ENCODE data around the gene LMNB1.
"Not testable (repeated sequence)": the region's sequence is repeated elsewhere in the genome, so short reads cannot be mapped to it uniquely, and the experiment has no call there.

LMNB1 gene

GRCh38 chr5:126753227-126753626 lies 23.7 kb upstream of the LMNB1 start:
- Histone ChIP-seq H3K4me1 (ENCODE audit: control insufficient read depth, insufficient read depth, low read length) (peaks cover 2% of the 10 kb centered on the region; the same call in 1 of the 2 replicates), H3K27me3 (ENCODE audit: control insufficient read depth, insufficient read depth, low read length) (no peaks in the 10 kb centered on the region), H3K9ac (ENCODE audit: low read depth, low read length) (no peak overlapping the region), H3K36me3 (ENCODE audit: control insufficient read depth, insufficient read depth, low read length) (no peaks in the 10 kb centered on the region), H3K27ac (ENCODE audit: low read depth, low read length) (no peak overlapping the region), H3K4me3 (ENCODE audit: low read depth, low read length) (no peak overlapping the region), H3K9me3 (ENCODE audit: control insufficient read depth, insufficient read depth, low read length) (no peaks in the 10 kb centered on the region)

DNA sequence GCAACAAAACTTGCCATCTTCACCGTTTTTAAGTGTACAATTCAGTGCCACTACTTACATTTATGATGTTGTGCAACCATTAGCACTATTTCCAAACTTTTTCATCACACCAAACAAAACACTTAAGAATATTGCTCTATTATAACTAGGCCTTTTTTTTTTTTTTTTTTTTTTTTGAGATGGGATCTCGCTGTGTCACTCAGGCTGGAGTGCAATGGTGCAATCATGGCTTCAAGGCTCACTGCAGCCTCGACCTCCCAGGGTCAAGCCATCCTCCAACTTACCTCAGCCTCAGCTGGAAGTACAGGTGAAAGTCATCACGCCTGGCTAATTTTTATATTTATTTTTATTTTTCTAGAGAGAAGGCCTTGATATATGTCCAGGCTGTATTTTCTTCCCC lies 22.3 kb upstream of the LMNB1 start:
- no peak overlapping the region for H3K9ac ChIP-seq (ENCODE audit: low read depth, low read length)
- no peak overlapping the region for H3K4me3 ChIP-seq (ENCODE audit: low read depth, low read length)
- H3K36me3 ChIP-seq (ENCODE audit: control insufficient read depth, insufficient read depth, low read length) = no peaks in the 10 kb centered on the region
- H3K27me3 ChIP-seq (ENCODE audit: control insufficient read depth, insufficient read depth, low read length) = no peaks in the 10 kb centered on the region
- no peaks in the 10 kb centered on the region for H3K9me3 ChIP-seq (ENCODE audit: control insufficient read depth, insufficient read depth, low read length)
- no peaks in the 10 kb centered on the region for H3K4me1 ChIP-seq (ENCODE audit: control insufficient read depth, insufficient read depth, low read length)
- H3K27ac ChIP-seq (ENCODE audit: low read depth, low read length) = no peak overlapping the region

DNA sequence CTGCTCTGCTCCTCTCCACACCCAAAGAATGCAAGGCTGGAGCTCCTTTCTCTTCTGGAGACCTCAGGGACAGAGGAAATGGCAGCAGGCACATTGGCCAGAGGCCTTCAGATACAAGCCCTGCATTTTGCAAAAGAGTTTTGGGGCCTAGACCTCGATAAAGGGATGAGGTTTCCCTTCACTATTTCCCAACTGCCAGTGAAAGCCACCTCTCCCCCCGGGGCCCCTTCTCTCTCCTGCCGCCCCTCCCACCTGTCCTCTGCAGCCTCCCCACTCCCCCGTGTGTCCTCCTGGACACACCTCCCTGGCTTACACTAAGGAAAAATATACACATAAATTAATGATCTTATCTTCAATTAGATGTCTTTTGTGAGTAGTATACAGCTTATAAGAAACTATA lies 21.3 kb upstream of the LMNB1 start:
- no peak overlapping the region for H3K9ac ChIP-seq (ENCODE audit: low read depth, low read length)
- H3K9me3 ChIP-seq (ENCODE audit: control insufficient read depth, insufficient read depth, low read length) = no peaks in the 10 kb centered on the region
- no peaks in the 10 kb centered on the region for H3K4me1 ChIP-seq (ENCODE audit: control insufficient read depth, insufficient read depth, low read length)
- H3K27me3 ChIP-seq (ENCODE audit: control insufficient read depth, insufficient read depth, low read length) = no peaks in the 10 kb centered on the region
- no peaks in the 10 kb centered on the region for H3K36me3 ChIP-seq (ENCODE audit: control insufficient read depth, insufficient read depth, low read length)
- H3K27ac ChIP-seq (ENCODE audit: low read depth, low read length) = no peak overlapping the region
- no peak overlapping the region for H3K4me3 ChIP-seq (ENCODE audit: low read depth, low read length)

DNA sequence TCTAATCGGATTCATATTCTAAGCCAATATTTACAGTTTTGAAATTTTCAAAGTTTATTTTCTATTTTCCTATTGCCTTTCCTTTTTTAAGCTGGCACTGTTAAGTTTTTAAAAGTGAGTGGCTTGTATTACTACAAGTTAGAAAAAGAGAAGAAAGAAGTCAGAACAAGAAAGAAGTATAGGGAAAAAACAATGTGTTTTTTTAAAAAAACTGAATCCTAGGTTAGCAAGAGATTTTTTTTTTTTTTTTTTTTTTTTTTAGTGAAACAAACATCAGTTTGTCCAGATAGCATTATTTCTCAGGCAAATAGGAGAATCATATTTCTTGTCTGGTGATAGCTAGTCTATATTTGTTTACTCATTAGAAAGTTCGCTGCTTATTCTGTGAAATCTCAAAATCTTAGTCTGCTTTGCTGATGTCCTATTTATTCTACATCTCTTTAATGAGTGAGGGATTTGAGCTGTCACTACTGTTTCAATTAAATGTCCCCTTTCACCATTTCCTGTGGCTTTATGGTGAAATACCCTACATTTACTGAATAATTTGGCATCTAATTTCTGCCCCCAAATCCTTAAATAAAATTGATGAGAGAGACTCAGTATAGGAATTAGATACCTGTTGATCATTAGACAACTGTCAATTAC lies 19.1 kb upstream of the LMNB1 start:
- H3K9me3 ChIP-seq (ENCODE audit: control insufficient read depth, insufficient read depth, low read length) = no peaks in the 10 kb centered on the region
- no peak overlapping the region for H3K4me3 ChIP-seq (ENCODE audit: low read depth, low read length)
- H3K36me3 ChIP-seq (ENCODE audit: control insufficient read depth, insufficient read depth, low read length) = no peaks in the 10 kb centered on the region
- no peak overlapping the region for H3K27ac ChIP-seq (ENCODE audit: low read depth, low read length)
- no peaks in the 10 kb centered on the region for H3K27me3 ChIP-seq (ENCODE audit: control insufficient read depth, insufficient read depth, low read length)
- no peaks in the 10 kb centered on the region for H3K4me1 ChIP-seq (ENCODE audit: control insufficient read depth, insufficient read depth, low read length)
- H3K9ac ChIP-seq (ENCODE audit: low read depth, low read length) = no peak overlapping the region

GRCh38 chr5:126763371-126763770 lies 13.6 kb upstream of the LMNB1 start:
- Histone ChIP-seq H3K4me1 (ENCODE audit: control insufficient read depth, insufficient read depth, low read length) (no peaks in the 10 kb centered on the region), H3K36me3 (ENCODE audit: control insufficient read depth, insufficient read depth, low read length) (no peaks in the 10 kb centered on the region), H3K9ac (ENCODE audit: low read depth, low read length) (no peak overlapping the region), H3K4me3 (ENCODE audit: low read depth, low read length) (no peak overlapping the region), H3K9me3 (ENCODE audit: control insufficient read depth, insufficient read depth, low read length) (no peaks in the 10 kb centered on the region), H3K27ac (ENCODE audit: low read depth, low read length) (no peak overlapping the region), H3K27me3 (ENCODE audit: control insufficient read depth, insufficient read depth, low read length) (no peaks in the 10 kb centered on the region)

- no peak overlapping the region for H3K4me3 ChIP-seq (ENCODE audit: low read depth, low read length)
- no peaks in the 10 kb centered on the region for H3K4me1 ChIP-seq (ENCODE audit: control insufficient read depth, insufficient read depth, low read length)
- no peak overlapping the region for H3K27ac ChIP-seq (ENCODE audit: low read depth, low read length)
- no peaks in the 10 kb centered on the region for H3K27me3 ChIP-seq (ENCODE audit: control insufficient read depth, insufficient read depth, low read length)
- H3K9ac ChIP-seq (ENCODE audit: low read depth, low read length) = no peak overlapping the region
- H3K36me3 ChIP-seq (ENCODE audit: control insufficient read depth, insufficient read depth, low read length) = no peaks in the 10 kb centered on the region
- H3K9me3 ChIP-seq (ENCODE audit: control insufficient read depth, insufficient read depth, low read length) = no peaks in the 10 kb centered on the region
These were observed 7.2 kb upstream of the LMNB1 start for GRCh38 chr5:126769703-126770102.

GRCh38 chr5:126773536-126773935 lies 3.4 kb upstream of the LMNB1 start:
- not testable (repeated sequence) for H3K4me3 ChIP-seq (ENCODE audit: low read depth, low read length); H3K27ac ChIP-seq (ENCODE audit: low read depth, low read length); H3K4me1 ChIP-seq (ENCODE audit: control insufficient read depth, insufficient read depth, low read length)

GRCh38 chr5:126774595-126774994 lies 2.3 kb upstream of the LMNB1 start:
- H3K4me1 ChIP-seq (ENCODE audit: control insufficient read depth, insufficient read depth, low read length) = peaks cover 13% of the 10 kb centered on the region; the same call in 1 of the 2 replicates
- H3K4me3 ChIP-seq (ENCODE audit: low read depth, low read length); H3K27me3 ChIP-seq (ENCODE audit: control insufficient read depth, insufficient read depth, low read length); H3K36me3 ChIP-seq (ENCODE audit: control insufficient read depth, insufficient read depth, low read length); H3K9ac ChIP-seq (ENCODE audit: low read depth, low read length); H3K9me3 ChIP-seq (ENCODE audit: control insufficient read depth, insufficient read depth, low read length); H3K27ac ChIP-seq (ENCODE audit: low read depth, low read length): not testable (repeated sequence)

More at GRCh38 chr5:126773536-126773935, 3.4 kb upstream of the LMNB1 start:
- not testable (repeated sequence) for H3K9me3 ChIP-seq (ENCODE audit: control insufficient read depth, insufficient read depth, low read length); H3K27me3 ChIP-seq (ENCODE audit: control insufficient read depth, insufficient read depth, low read length); H3K9ac ChIP-seq (ENCODE audit: low read depth, low read length); H3K36me3 ChIP-seq (ENCODE audit: control insufficient read depth, insufficient read depth, low read length)

DNA sequence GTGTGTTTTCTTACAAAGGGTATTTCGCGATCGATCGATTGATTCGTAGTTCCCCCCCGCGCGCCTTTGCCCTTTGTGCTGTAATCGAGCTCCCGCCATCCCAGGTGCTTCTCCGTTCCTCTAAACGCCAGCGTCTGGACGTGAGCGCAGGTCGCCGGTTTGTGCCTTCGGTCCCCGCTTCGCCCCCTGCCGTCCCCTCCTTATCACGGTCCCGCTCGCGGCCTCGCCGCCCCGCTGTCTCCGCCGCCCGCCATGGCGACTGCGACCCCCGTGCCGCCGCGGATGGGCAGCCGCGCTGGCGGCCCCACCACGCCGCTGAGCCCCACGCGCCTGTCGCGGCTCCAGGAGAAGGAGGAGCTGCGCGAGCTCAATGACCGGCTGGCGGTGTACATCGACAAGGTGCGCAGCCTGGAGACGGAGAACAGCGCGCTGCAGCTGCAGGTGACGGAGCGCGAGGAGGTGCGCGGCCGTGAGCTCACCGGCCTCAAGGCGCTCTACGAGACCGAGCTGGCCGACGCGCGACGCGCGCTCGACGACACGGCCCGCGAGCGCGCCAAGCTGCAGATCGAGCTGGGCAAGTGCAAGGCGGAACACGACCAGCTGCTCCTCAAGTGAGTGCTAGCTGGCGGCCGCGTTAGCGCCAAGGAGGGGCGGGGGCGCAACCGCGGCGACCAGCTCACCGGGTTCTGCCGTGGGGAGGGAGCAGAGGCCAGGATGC lies 480 bp downstream of the LMNB1 start:
- no peaks in the 10 kb centered on the region for H3K9me3 ChIP-seq (ENCODE audit: control insufficient read depth, insufficient read depth, low read length)
- 0 out of 2 replicates have a peak, but pooled peaks cover 2% of the 10 kb centered on the region for H3K36me3 ChIP-seq (ENCODE audit: control insufficient read depth, insufficient read depth, low read length)
- no peaks in the 10 kb centered on the region for H3K27me3 ChIP-seq (ENCODE audit: control insufficient read depth, insufficient read depth, low read length)
- H3K4me1 ChIP-seq (ENCODE audit: control insufficient read depth, insufficient read depth, low read length) = peaks cover 21% of the 10 kb centered on the region
- peak overlapping the region; percentile 100 for H3K4me3 ChIP-seq (ENCODE audit: low read depth, low read length)
- H3K9ac ChIP-seq (ENCODE audit: low read depth, low read length) = peak overlapping the region; percentile 99
- peak overlapping the region; percentile 99 for H3K27ac ChIP-seq (ENCODE audit: low read depth, low read length)

DNA sequence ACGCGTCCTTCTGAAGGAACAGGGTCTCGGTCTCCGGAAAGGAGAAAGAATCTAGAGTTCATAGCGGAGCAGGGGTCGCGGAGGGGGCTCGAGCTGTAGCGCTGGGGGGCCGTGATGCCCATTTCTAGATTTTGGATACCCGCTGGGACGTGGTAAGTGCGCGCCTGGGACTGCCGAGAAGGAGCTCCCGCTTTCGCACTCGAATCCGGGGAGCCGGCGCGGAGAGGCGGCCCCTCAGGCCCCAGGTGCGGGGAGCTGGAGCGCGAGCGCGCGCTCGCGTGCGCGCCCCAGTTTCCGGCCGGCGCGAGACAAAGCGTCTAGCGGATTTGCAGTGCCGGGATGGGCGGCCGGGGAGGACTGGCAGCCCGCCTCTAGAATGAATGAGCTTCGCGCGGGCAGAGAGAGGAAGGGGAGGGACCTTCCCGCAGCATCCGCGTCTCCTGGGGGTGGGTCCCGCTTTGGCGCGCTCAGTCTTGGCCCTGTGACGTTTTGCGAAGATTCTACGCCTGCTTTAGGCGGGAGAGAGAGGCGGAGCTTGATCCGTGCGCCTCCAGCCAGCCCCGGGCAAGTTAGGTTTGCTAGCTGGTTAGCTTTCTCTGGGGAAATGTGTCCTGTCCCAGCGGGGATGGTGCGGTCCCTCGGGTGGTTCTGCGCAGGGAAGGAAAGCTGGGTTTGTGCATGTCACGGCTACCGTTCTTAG lies 1.2 kb downstream of the LMNB1 start:
- Histone ChIP-seq H3K9me3 (ENCODE audit: control insufficient read depth, insufficient read depth, low read length) (no peaks in the 10 kb centered on the region), H3K4me1 (ENCODE audit: control insufficient read depth, insufficient read depth, low read length) (peaks cover 21% of the 10 kb centered on the region), H3K36me3 (ENCODE audit: control insufficient read depth, insufficient read depth, low read length) (0 out of 2 replicates have a peak, but pooled peaks cover 2% of the 10 kb centered on the region), H3K27ac (ENCODE audit: low read depth, low read length) (peak overlapping the region; percentile 99), H3K4me3 (ENCODE audit: low read depth, low read length) (peak overlapping the region; percentile 100), H3K27me3 (ENCODE audit: control insufficient read depth, insufficient read depth, low read length) (no peaks in the 10 kb centered on the region), H3K9ac (ENCODE audit: low read depth, low read length) (peak overlapping the region; percentile 99)
